HepG2 (cell line): Measurements from ENCODE around the gene GMEB2. TPM values are rescaled to one million over a fixed set of nuclear protein-coding genes. Genes with fewer than 3 reads are reported as not detected.
A peak's percentile ranks its signal among the peaks of the same experiment; 100 is the strongest.
"Not testable (repeated sequence)": the region's sequence is repeated elsewhere in the genome, so short reads cannot be mapped to it uniquely, and the experiment has no call there.

ENCODE experiments used
- ATAC-seq: fragments of 200-7000 bp; cut with Tn5 transposase; 3 replicates; pipeline ENCODE4 v1.9.1; 2020; ENCODE audit warnings: mild to moderate bottlenecking, moderate library complexity
- BruUV-seq: library from RNA; stranded (reverse); fragments of 400-500 nt; replicated peaks from 2 replicates; lab custom pipeline; 2021; lab: Mats Ljungman, UMichigan
- CTCF ChIA-PET: fragments of 300-600 bp; formaldehyde crosslinking; extraction: SDS; loops from one replicate; lab custom pipeline; 2021; ENCODE audit warnings: low total read pairs, inconsistent platforms, low intra/inter-chr PET ratio; lab: Yijun Ruan, JAX
- POLR2A ChIA-PET: fragments of 350-600 bp; sonication (Branson Sonifier 250); formaldehyde crosslinking; loops from one replicate; lab custom pipeline; 2020; ENCODE audit warnings: antibody characterized with exemption, inconsistent platforms; lab: Yijun Ruan, JAX
- DNase-seq: peaks from one replicate; pipeline ENCODE4 v3.0.0-alpha.2; 2015; ENCODE audit warnings: low spot score
- FAIRE-seq: peaks from 3 replicates; lab custom pipeline; 2011; peaks lifted over from hg19 to GRCh38; lab: Jason Lieb, UNC
- H2AFZ ChIP-seq: one replicate; pipeline ENCODE4 v1.6.1; 2011; ENCODE audit warnings: low read length, inconsistent platforms
- H3K27ac ChIP-seq: fragments of 300-600 bp; 3 replicates; pipeline ENCODE4 v1.8.0; 2011; ENCODE audit warnings: mixed run types, mild to moderate bottlenecking, mixed read lengths, low read length, inconsistent platforms; ENCODE audit not compliant: insufficient read depth; ENCODE audit errors: extremely low read length
- H3K27me3 ChIP-seq, 2 experiments: fragments of 200-600 bp in 1 of 2; 2 replicates in 1 of 2; 3 replicates in 1 of 2; pipeline versions ENCODE4 v1.6.0 to v1.8.0; 2011; ENCODE audit warnings: low read length in 2 of 2, mild to moderate bottlenecking in 2 of 2, moderate library complexity in 2 of 2, inconsistent platforms in 1 of 2; ENCODE audit not compliant: insufficient read depth in 2 of 2, control insufficient read depth in 1 of 2
- H3K36me3 ChIP-seq, 2 experiments: fragments of 200-600 bp in 1 of 2; replicated peaks in 1 of 2; 2 replicates in 1 of 2; 3 replicates in 1 of 2; pipeline versions ENCODE4 v1.5.1 to v1.8.0; 2011; ENCODE audit warnings: low read length in 2 of 2, inconsistent platforms in 1 of 2; ENCODE audit not compliant: insufficient read depth in 2 of 2, control insufficient read depth in 1 of 2
- H3K4me1 ChIP-seq: 2 replicates; pipeline ENCODE4 v1.5.1; 2012; ENCODE audit warnings: low read length, inconsistent platforms; ENCODE audit not compliant: insufficient read depth
- H3K4me2 ChIP-seq: 2 replicates; pipeline ENCODE4 v1.6.0; 2011; ENCODE audit warnings: low read depth, low read length, inconsistent platforms
- H3K4me3 ChIP-seq, 3 experiments: fragments of 200-600 bp in 1 of 3; sonication (generic), shearing (Covaris generic) in 1 of 3; replicated peaks in 1 of 3; 2 replicates each; pipeline ENCODE4 v1.5.1; 2011 to 2016; ENCODE audit warnings: low read length in 3 of 3, inconsistent platforms in 2 of 3, low read depth in 2 of 3, mild to moderate bottlenecking in 2 of 3, control low read depth in 1 of 3, mixed read lengths in 1 of 3; ENCODE audit not compliant: insufficient read depth in 1 of 3
- H3K79me2 ChIP-seq: one replicate; pipeline ENCODE4 v1.6.1; 2011; ENCODE audit warnings: low read length, inconsistent platforms; ENCODE audit not compliant: insufficient read depth
- H3K9ac ChIP-seq: 2 replicates; pipeline ENCODE4 v1.6.0; 2011; ENCODE audit warnings: mild to moderate bottlenecking, low read depth, low read length, inconsistent platforms; ENCODE audit not compliant: insufficient read depth
- H3K9me3 ChIP-seq: 2 replicates; pipeline ENCODE4 v1.5.1; 2012; ENCODE audit warnings: mild to moderate bottlenecking, low read length
- H4K20me1 ChIP-seq: 2 replicates; pipeline ENCODE4 v1.6.0; 2011; ENCODE audit warnings: inconsistent platforms, mild to moderate bottlenecking, low read length, moderate library complexity; ENCODE audit not compliant: insufficient read depth
- HNF4A ChIP-seq: sonication (generic); formaldehyde crosslinking; IDR thresholded peaks from 2 replicates; pipeline ENCODE4 v1.4.0; 2020; ENCODE audit warnings: missing genetic modification reagents
- MEIS1 ChIP-seq: sonication (generic); formaldehyde crosslinking; IDR thresholded peaks from 2 replicates; pipeline ENCODE4 v1.9.0; 2021; ENCODE audit warnings: mild to moderate bottlenecking, missing genetic modification reagents, moderate library complexity, borderline replicate concordance
- SUZ12 ChIP-seq: fragments of 150-350 bp; IDR thresholded peaks from 2 replicates; pipeline ENCODE4 v1.6.1; 2014; ENCODE audit warnings: low read depth, low read length
- THYN1 ChIP-seq: sonication (generic); formaldehyde crosslinking; IDR thresholded peaks from 2 replicates; pipeline ENCODE4 v1.8.1; 2023; ENCODE audit warnings: low read depth, mild to moderate bottlenecking, moderate library complexity, missing genetic modification reagents, borderline replicate concordance
- TMF1 ChIP-seq: sonication (generic); formaldehyde crosslinking; IDR thresholded peaks from 2 replicates; pipeline ENCODE4 v1.8.1; 2022; ENCODE audit warnings: low read depth, missing genetic modification reagents
- ZBTB38 ChIP-seq: sonication (generic); formaldehyde crosslinking; IDR thresholded peaks from 2 replicates; pipeline ENCODE4 v1.5.1; 2020; ENCODE audit warnings: mild to moderate bottlenecking, missing genetic modification reagents
- ZC3H4 ChIP-seq: sonication (generic); formaldehyde crosslinking; IDR thresholded peaks from 2 replicates; pipeline ENCODE4 v1.4.0; 2020; ENCODE audit warnings: missing genetic modification reagents, borderline replicate concordance
- ZNF550 ChIP-seq: sonication (generic); formaldehyde crosslinking; IDR thresholded peaks from 2 replicates; pipeline ENCODE4 v1.4.0; 2020; ENCODE audit warnings: mild to moderate bottlenecking, missing genetic modification reagents, borderline replicate concordance
- ZNF572 ChIP-seq: sonication (generic); formaldehyde crosslinking; IDR thresholded peaks from 2 replicates; pipeline ENCODE4 v1.5.1; 2020; ENCODE audit warnings: mild to moderate bottlenecking, missing genetic modification reagents
- ZNF883 ChIP-seq: sonication (generic); formaldehyde crosslinking; IDR thresholded peaks from 2 replicates; pipeline ENCODE4 v1.5.1; 2020; ENCODE audit warnings: mild to moderate bottlenecking, missing genetic modification reagents; ENCODE audit errors: not compliant biosample characterization
- WGBS: methylation state at CpG from one replicate; pipeline ENCODE4 v1.1.6; 2017; ENCODE audit warnings: low lambda C conversion rate; 5-methylcytosine and 5-hydroxymethylcytosine counted together
- in situ Hi-C: cut with HindIII; loops from 2 replicates; pipeline ENCODE4 v1.10.0; 2017; ENCODE audit warnings: low pct_unique_long_range_greater_than_20kb; ENCODE audit not compliant: extremely low pct_ligation_motif_present
- intact Hi-C: fragments of 100-400 bp; cut with micrococcal nuclease; formaldehyde crosslinking; loops from one replicate; pipeline ENCODE4 v1.10.0; 2022; ENCODE audit not compliant: unreplicated experiment
- polyA plus RNA-seq, 8 experiments: library from polyadenylated mRNA; depleted of rRNA in 3 of 8; stranded (reverse) in 7 of 8; unstranded in 1 of 8; fragments of >200 nt; fragmentation: Illumina TruSeq in 4 of 8; extraction: Trizol in 4 of 8; gene quantifications; 2 replicates each; pipeline versions ENCODE4 v1.2.1 to v1.2.3, GENCODE V29; 2011 to 2016; ENCODE audit warnings: low read depth in 4 of 8, missing spikeins in 1 of 8, mixed read lengths in 1 of 8; ENCODE audit not compliant: insufficient read depth in 1 of 8
- total RNA-seq, 5 experiments: library from RNA; depleted of rRNA; stranded (reverse); fragments of >200 nt; fragmentation: Illumina TruSeq; extraction: Trizol; gene quantifications; 2 replicates each; pipeline ENCODE4 v1.2.3, GENCODE V29; 2016; ENCODE audit warnings: low read depth in 1 of 5
- TF ChIP-seq, protein P1 (sequence below): sonication (generic); formaldehyde crosslinking; IDR thresholded peaks from 2 replicates; pipeline ENCODE4 v1.5.1; 2020; ENCODE audit warnings: mild to moderate bottlenecking, moderate library complexity, missing genetic modification reagents
- TF ChIP-seq, protein P2 (sequence below): sonication (generic); formaldehyde crosslinking; IDR thresholded peaks from 2 replicates; pipeline ENCODE4 v1.8.0; 2022; ENCODE audit warnings: mild to moderate bottlenecking, missing genetic modification reagents, borderline replicate concordance

Gene GMEB2
- total and polyA plus RNA-seq, 2 of the 13 experiments (the other 11 are each of a cell fraction or from before 2014, with no cell fraction given) = 10.6 to 12.4 TPM

DNA sequence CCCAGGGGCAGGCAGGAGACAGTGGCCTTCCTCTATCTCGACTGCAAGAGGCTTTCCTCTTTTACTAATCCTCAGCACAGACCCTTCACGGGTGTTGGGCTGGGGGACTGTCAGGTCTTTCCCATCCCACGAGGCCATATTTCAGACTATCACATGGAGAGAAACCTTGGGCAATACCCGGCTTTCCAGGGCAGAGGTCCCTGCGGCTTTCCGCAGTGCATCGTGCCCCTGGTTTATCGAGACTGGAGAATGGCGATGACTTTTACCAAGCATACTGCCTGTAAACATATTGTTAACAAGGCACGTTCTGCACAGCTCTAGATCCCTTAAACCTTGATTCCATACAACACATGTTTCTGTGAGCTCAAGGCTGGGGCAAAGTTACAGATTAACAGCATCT, 33.3 kb upstream of the GMEB2 start:
- in situ Hi-C loops, H4K20me1 ChIP-seq, CTCF ChIA-PET, ATAC-seq: not testable (repeated sequence)
- peaks cover 17% of the 10 kb centered on the region for H3K79me2 ChIP-seq
- H3K4me2 ChIP-seq = 0 out of 2 replicates have a peak overlapping the region, but pooled peaks have one; percentile 8
- TF ChIP-seq ZNF572 (CRISPR knock-in tag) = 0 out of 2 replicates have a peak, but pooled peaks have one; percentile 67
- TF ChIP-seq ZNF883 = peak; percentile 9
- TF ChIP-seq MEIS1 = 0 out of 2 replicates have a peak, but pooled peaks have one; percentile 30
- TF ChIP-seq, protein P1, sequence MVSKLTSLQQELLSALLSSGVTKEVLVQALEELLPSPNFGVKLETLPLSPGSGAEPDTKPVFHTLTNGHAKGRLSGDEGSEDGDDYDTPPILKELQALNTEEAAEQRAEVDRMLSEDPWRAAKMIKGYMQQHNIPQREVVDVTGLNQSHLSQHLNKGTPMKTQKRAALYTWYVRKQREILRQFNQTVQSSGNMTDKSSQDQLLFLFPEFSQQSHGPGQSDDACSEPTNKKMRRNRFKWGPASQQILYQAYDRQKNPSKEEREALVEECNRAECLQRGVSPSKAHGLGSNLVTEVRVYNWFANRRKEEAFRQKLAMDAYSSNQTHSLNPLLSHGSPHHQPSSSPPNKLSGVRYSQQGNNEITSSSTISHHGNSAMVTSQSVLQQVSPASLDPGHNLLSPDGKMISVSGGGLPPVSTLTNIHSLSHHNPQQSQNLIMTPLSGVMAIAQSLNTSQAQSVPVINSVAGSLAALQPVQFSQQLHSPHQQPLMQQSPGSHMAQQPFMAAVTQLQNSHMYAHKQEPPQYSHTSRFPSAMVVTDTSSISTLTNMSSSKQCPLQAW (CRISPR knock-in tag) = 0 out of 2 replicates have a peak, but pooled peaks have one; percentile 17
- TF ChIP-seq ZBTB38 (CRISPR knock-in tag) = peak; percentile 53; the same call in 1 of the 2 replicates
- TF ChIP-seq, all 625 proteins: peak for 5; not testable (repeated sequence) for 620
- POLR2A ChIA-PET = interaction anchor here (1.2 kb wide), 1 partner anchor 36 kb away, joined by 3 read pairs; no protein-coding TSS in a partner anchor
- intact Hi-C loops, H3K27ac ChIP-seq, H3K9me3 ChIP-seq, H3K27me3 ChIP-seq, DNase-seq, H2AFZ ChIP-seq, H3K9ac ChIP-seq, H3K4me3 ChIP-seq: not testable (repeated sequence)
- peaks cover 31% of the 10 kb centered on the region for H3K4me1 ChIP-seq
- FAIRE-seq = peak; percentile 51
- 84% methylated on average over 10 of the region's 10 CpGs for WGBS
- H3K36me3 ChIP-seq = peaks cover 25 to 34% of the 10 kb centered on the region in 2 experiments
- BruUV-seq = TSS peak; percentile 52

DNA sequence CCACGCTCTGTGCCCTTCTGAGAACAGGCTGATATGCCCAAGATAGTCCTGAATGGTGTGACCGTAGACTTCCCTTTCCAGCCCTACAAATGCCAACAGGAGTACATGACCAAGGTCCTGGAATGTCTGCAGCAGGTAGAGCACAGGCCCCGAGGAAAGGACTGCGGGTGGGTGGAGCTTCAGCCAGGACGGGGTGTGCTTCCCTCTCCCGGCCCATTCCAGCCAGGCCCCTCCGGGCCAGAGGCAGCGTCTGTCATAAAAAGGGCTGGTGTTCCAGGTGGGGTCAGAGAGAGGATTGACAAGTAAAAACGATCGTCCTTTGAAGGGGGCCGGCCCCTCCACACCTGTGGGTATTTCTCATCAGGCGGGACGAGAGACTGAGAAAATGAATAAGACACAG, 32.5 kb upstream of the GMEB2 start:
- FAIRE-seq = peak; percentile 74
- H3K79me2 ChIP-seq = peaks cover 17% of the 10 kb centered on the region
- H3K4me2 ChIP-seq = peak overlapping the region; percentile 93
- H4K20me1 ChIP-seq = no peaks in the 10 kb centered on the region
- peak; percentile 49 for ATAC-seq
- H3K4me1 ChIP-seq = peaks cover 31% of the 10 kb centered on the region
- peak overlapping the region; percentile 78 to 95 (median 94) for H3K4me3 ChIP-seq
- no peak overlapping the region for H2AFZ ChIP-seq
- BruUV-seq = no TSS peak
- POLR2A ChIA-PET = interaction anchor here (0.6 to 2.8 kb wide), 5 partner anchors 32 to 406 kb away, joined by 3 to 30 read pairs (median 3); partner anchors contain the start of genes GMEB2 and PRPF6
- in situ Hi-C loops = no loop called here
- 53% methylated on average over 13 of the region's 13 CpGs for WGBS
- intact Hi-C loops = loop anchor here (10.0 kb wide), 1 partner anchor 125 kb away; the partner anchor contains the start of gene PTK6
- H3K36me3 ChIP-seq = peaks cover 21 to 31% of the 10 kb centered on the region in 2 experiments
- no peaks in the 10 kb centered on the region for H3K9me3 ChIP-seq
- DNase-seq = no peak
- H3K27ac ChIP-seq = peak overlapping the region; percentile 65
- CTCF ChIA-PET = no interaction called here
- H3K27me3 ChIP-seq = no peaks in the 10 kb centered on the region; a peak in 1 of 5 replicates
- peak overlapping the region; percentile 87 for H3K9ac ChIP-seq
- no peak for TF ChIP-seq ZC3H4
- TF ChIP-seq, protein P2, sequence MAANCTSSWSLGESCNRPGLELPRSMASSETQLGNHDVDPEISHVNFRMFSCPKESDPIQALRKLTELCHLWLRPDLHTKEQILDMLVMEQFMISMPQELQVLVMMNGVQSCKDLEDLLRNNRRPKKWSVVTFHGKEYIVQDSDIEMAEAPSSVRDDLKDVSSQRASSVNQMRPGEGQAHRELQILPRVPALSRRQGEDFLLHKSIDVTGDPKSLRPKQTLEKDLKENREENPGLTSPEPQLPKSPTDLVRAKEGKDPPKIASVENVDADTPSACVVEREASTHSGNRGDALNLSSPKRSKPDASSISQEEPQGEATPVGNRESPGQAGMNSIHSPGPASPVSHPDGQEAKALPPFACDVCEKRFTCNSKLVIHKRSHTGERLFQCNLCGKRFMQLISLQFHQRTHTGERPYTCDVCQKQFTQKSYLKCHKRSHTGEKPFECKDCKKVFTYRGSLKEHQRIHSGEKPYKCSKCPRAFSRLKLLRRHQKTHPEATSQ (CRISPR knock-in tag) = 0 out of 2 replicates have a peak, but pooled peaks have one; percentile 14
- TF ChIP-seq SUZ12 = no peak
- TF ChIP-seq THYN1 (CRISPR knock-in tag) = no peak
- TF ChIP-seq HNF4A (CRISPR knock-in tag) = no peak
- peak; percentile 6; the same call in 1 of the 2 replicates for TF ChIP-seq ZNF550
- TF ChIP-seq TMF1 (CRISPR knock-in tag) = no peak
